Heart left ventricle (tissue), 13 donors: ENCODE measurements around the gene TNFSF11.

Source experiments
- CTCF ChIP-seq, 12 donors: fragments of 200-600 bp; sonication (generic) in 4 of 12; IDR thresholded peaks; one replicate each; pipeline versions ENCODE4 v1.5.0 to v1.8.0; 2018 to 2022; ENCODE audit warnings: antibody characterized with exemption in 12 of 12, mild to moderate bottlenecking in 5 of 12
- POLR2A ChIP-seq, 2 donors: fragments of 450-650 bp; IDR thresholded peaks; one replicate each; pipeline ENCODE4 v1.6.1; 2017; ENCODE audit warnings: antibody characterized with exemption in 2 of 2, mild to moderate bottlenecking in 2 of 2, moderate library complexity in 2 of 2
- donor health status: ischemic (EF 13 %, LVEDD 7.1; RV severe dilation, severe dysfunction).
- donor health status: DM: no; HTN: yes; CAD: no.
- donor health status: DM: no; HTN: no; CAD: no.
- donor health status: ischemic (EF 25% LVEDD 6.9; RV normal size, moderate dysfunction).
- donor health status: ischemic (EF 25% LVEDD 5.7; RV mildly dilated, moderate dysfunction).
- donor health status: ischemic (EF 35%, LVEDD 5.7; RV mildly dilated, moderate dysfunction).
- donor health status: nonischemic (EF 11% LVEDD 7.7; RV severe dilation, severe dysfunction).
- donor health status: DM: yes; HTN: yes; CAD: no.
- donor health status: PGD.
- donor health status: ischemic (EF 29% LVEDD 5.4; RV normal size, mild dysfunction).
- donor health status: nonischemic (EF 23%, LVEDD 6.1; RV moderate dilation, normal function).

- TF ChIP-seq CTCF (IDR thresholded peaks at IDR 0.05) (no peak), POLR2A (IDR thresholded peaks at IDR 0.05) (no peak)
Measured at GRCh38 chr13:42633495-42633894, 59.5 kb downstream of the TNFSF11 start.
